Measurements from ENCODE around the gene SFMBT2. TPM values are rescaled to one million over a fixed set of nuclear protein-coding genes. Genes with fewer than 3 reads are reported as not detected.

Gene SFMBT2
- total RNA-seq, 1 experiment from 2014 or later: 1.3 TPM

GRCh38 chr10:7288060-7288690 lies 122.7 kb downstream of the SFMBT2 start:
- TF ChIP-seq TCF7L2 (IDR thresholded peaks at IDR 0.05; ENCODE audit: low read depth, low read length) (no peak), SIN3A (IDR thresholded peaks at IDR 0.05; ENCODE audit: borderline replicate concordance, insufficient read depth, low read depth, low read length) (no peak), POLR2AphosphoS5 (IDR thresholded peaks at IDR 0.05; ENCODE audit: low read depth, low read length) (no peak)
- TF ChIP-seq, protein P1, sequence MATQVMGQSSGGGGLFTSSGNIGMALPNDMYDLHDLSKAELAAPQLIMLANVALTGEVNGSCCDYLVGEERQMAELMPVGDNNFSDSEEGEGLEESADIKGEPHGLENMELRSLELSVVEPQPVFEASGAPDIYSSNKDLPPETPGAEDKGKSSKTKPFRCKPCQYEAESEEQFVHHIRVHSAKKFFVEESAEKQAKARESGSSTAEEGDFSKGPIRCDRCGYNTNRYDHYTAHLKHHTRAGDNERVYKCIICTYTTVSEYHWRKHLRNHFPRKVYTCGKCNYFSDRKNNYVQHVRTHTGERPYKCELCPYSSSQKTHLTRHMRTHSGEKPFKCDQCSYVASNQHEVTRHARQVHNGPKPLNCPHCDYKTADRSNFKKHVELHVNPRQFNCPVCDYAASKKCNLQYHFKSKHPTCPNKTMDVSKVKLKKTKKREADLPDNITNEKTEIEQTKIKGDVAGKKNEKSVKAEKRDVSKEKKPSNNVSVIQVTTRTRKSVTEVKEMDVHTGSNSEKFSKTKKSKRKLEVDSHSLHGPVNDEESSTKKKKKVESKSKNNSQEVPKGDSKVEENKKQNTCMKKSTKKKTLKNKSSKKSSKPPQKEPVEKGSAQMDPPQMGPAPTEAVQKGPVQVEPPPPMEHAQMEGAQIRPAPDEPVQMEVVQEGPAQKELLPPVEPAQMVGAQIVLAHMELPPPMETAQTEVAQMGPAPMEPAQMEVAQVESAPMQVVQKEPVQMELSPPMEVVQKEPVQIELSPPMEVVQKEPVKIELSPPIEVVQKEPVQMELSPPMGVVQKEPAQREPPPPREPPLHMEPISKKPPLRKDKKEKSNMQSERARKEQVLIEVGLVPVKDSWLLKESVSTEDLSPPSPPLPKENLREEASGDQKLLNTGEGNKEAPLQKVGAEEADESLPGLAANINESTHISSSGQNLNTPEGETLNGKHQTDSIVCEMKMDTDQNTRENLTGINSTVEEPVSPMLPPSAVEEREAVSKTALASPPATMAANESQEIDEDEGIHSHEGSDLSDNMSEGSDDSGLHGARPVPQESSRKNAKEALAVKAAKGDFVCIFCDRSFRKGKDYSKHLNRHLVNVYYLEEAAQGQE (IDR thresholded peaks at IDR 0.05; ENCODE audit: insufficient read depth in 1 of 2, low read depth in 2 of 2, low read length in 1 of 2): no peak
- TF ChIP-seq, protein P2, sequence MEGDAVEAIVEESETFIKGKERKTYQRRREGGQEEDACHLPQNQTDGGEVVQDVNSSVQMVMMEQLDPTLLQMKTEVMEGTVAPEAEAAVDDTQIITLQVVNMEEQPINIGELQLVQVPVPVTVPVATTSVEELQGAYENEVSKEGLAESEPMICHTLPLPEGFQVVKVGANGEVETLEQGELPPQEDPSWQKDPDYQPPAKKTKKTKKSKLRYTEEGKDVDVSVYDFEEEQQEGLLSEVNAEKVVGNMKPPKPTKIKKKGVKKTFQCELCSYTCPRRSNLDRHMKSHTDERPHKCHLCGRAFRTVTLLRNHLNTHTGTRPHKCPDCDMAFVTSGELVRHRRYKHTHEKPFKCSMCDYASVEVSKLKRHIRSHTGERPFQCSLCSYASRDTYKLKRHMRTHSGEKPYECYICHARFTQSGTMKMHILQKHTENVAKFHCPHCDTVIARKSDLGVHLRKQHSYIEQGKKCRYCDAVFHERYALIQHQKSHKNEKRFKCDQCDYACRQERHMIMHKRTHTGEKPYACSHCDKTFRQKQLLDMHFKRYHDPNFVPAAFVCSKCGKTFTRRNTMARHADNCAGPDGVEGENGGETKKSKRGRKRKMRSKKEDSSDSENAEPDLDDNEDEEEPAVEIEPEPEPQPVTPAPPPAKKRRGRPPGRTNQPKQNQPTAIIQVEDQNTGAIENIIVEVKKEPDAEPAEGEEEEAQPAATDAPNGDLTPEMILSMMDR (IDR thresholded peaks at IDR 0.05): no peak
- no peak for DNase-seq (ENCODE audit: low read depth, low spot score)
- Histone ChIP-seq H3K9me3 (ENCODE audit: control insufficient read depth, insufficient read depth, low read depth, low read length) (no peaks in the 10 kb centered on the region), H3K4me3 (ENCODE audit: low read depth in 2 of 2, low read length in 2 of 2) (no peak overlapping the region), H3K36me3 (ENCODE audit: control insufficient read depth, insufficient read depth, low read length) (no peaks in the 10 kb centered on the region), H3K27me3 (ENCODE audit: control insufficient read depth, insufficient read depth, low read length) (no peaks in the 10 kb centered on the region), H3K4me1 (ENCODE audit: control insufficient read depth, insufficient read depth, low read length) (no peaks in the 10 kb centered on the region), H3K27ac (ENCODE audit: low read length) (no peak overlapping the region)
- CTCF ChIA-PET: no interaction called here
- ATAC-seq: no peak
- in situ Hi-C loops (cut with HindIII; ENCODE audit: low pct_unique_long_range_greater_than_20kb, low sequenced_read_pairs) (no loop called here), intact Hi-C loops (cut with micrococcal nuclease; ENCODE audit: unreplicated experiment) (no loop called here)
- POLR2A ChIA-PET: no interaction called here
- no TSS peak for BruUV-seq (replicated peaks)

DNA sequence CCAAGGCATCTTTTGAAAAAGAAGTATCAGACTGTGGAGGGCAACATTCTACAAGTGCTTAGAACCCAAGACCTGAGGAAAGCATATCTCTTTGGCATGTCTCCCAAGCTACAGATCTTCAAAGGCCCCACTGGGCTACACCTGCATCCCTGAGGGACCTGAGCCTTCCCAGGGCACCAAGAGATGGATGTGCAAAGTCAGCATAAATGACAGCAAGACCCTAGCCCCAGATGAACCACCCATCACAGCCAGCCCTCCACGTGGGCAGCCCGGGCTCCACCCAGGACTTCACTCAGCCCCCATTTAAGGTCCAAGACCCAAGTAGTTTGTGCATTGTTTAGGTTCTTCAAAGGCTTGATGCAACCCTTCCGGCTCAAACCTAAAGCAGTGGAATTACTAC lies 123.5 kb downstream of the SFMBT2 start:
- no TSS peak for BruUV-seq (replicated peaks)
- H3K27me3 ChIP-seq (ENCODE audit: control insufficient read depth, insufficient read depth, low read length): no peaks in the 10 kb centered on the region
- in situ Hi-C loops (cut with HindIII; ENCODE audit: low pct_unique_long_range_greater_than_20kb, low sequenced_read_pairs) (no loop called here), intact Hi-C loops (cut with micrococcal nuclease; ENCODE audit: unreplicated experiment) (no loop called here)
- TF ChIP-seq SIN3A (IDR thresholded peaks at IDR 0.05; ENCODE audit: borderline replicate concordance, insufficient read depth, low read depth, low read length): no peak
- TF ChIP-seq POLR2AphosphoS5 (IDR thresholded peaks at IDR 0.05; ENCODE audit: low read depth, low read length): no peak
- TF ChIP-seq, protein P2 (IDR thresholded peaks at IDR 0.05): no peak
- TF ChIP-seq, protein P1 (IDR thresholded peaks at IDR 0.05; ENCODE audit: insufficient read depth in 1 of 2, low read depth in 2 of 2, low read length in 1 of 2): no peak
- TF ChIP-seq TCF7L2 (IDR thresholded peaks at IDR 0.05; ENCODE audit: low read depth, low read length): no peak
- H3K36me3 ChIP-seq (ENCODE audit: control insufficient read depth, insufficient read depth, low read length): no peaks in the 10 kb centered on the region
- ATAC-seq (no peak), DNase-seq (ENCODE audit: low read depth, low spot score) (no peak)
- no peak overlapping the region for H3K27ac ChIP-seq (ENCODE audit: low read length)
- POLR2A ChIA-PET: no interaction called here
- CTCF ChIA-PET: no interaction called here
- H3K4me1 ChIP-seq (ENCODE audit: control insufficient read depth, insufficient read depth, low read length): no peaks in the 10 kb centered on the region
- no peak overlapping the region for H3K4me3 ChIP-seq (ENCODE audit: low read depth in 2 of 2, low read length in 2 of 2)
- H3K9me3 ChIP-seq (ENCODE audit: control insufficient read depth, insufficient read depth, low read depth, low read length): no peaks in the 10 kb centered on the region

Measured in Panc1 (cell line).